GM12878 (cell line): ENCODE measurements around the gene LRRC7. TPM values are rescaled to one million over a fixed set of nuclear protein-coding genes. Genes with fewer than 3 reads are reported as not detected.

Experiments
- ATAC-seq: fragments of 200-7000 bp; cut with Tn5 transposase; 3 replicates; pipeline ENCODE4 v1.9.1; 2020; ENCODE audit warnings: mild to moderate bottlenecking, moderate library complexity
- BruUV-seq: library from RNA; stranded (reverse); fragments of 400-500 nt; replicated peaks from 2 replicates; lab custom pipeline; 2021; lab: Mats Ljungman, UMichigan
- CTCF ChIA-PET: fragments of 300-600 bp; sonication (Branson Sonifier 250); formaldehyde crosslinking; extraction: SDS; loops from one replicate; lab custom pipeline; 2021; ENCODE audit warnings: inconsistent platforms; lab: Yijun Ruan, JAX
- POLR2A ChIA-PET: fragments of 350-600 bp; formaldehyde crosslinking; extraction: SDS; loops from one replicate; lab custom pipeline; 2021; ENCODE audit warnings: inconsistent platforms; lab: Charles Lee
- RAD21 ChIA-PET: fragments of 300-600 bp; sonication (Branson Sonifier 250); formaldehyde crosslinking; loops from one replicate; lab custom pipeline; 2023; ENCODE audit warnings: antibody characterized with exemption; ENCODE audit not compliant: unreplicated experiment; lab: Charles Lee
- SMC1A ChIA-PET: fragments of 300-600 bp; sonication (Branson Sonifier 250); formaldehyde crosslinking; loops from one replicate; lab custom pipeline; 2023; ENCODE audit not compliant: unreplicated experiment, uncharacterized antibody; lab: Charles Lee
- DNase-seq: peaks from one replicate; pipeline ENCODE4 v3.0.0-alpha.2; 2011; ENCODE audit warnings: low read depth, low spot score
- FAIRE-seq: peaks from 3 replicates; lab custom pipeline; 2011; peaks lifted over from hg19 to GRCh38; lab: Jason Lieb, UNC
- H2AFZ ChIP-seq: 2 replicates; pipeline ENCODE4 v1.6.0; 2011; ENCODE audit warnings: low read depth, low read length, control low read depth; ENCODE audit not compliant: control insufficient read depth
- H3K27ac ChIP-seq: 2 replicates; pipeline ENCODE4 v1.5.1; 2011; ENCODE audit warnings: control low read depth; ENCODE audit not compliant: control insufficient read depth, insufficient read depth
- H3K27me3 ChIP-seq, 2 experiments: replicated peaks in 1 of 2; 2 replicates each; pipeline versions ENCODE4 v1.6.0 to v1.6.1; 2011; ENCODE audit warnings: low read length in 1 of 2; ENCODE audit not compliant: control insufficient read depth in 2 of 2, insufficient read depth in 2 of 2
- H3K36me3 ChIP-seq, 2 experiments: 2 replicates each; pipeline ENCODE4 v1.5.1; 2011; ENCODE audit warnings: low read length in 1 of 2; ENCODE audit not compliant: control insufficient read depth in 2 of 2, insufficient read depth in 2 of 2
- H3K4me1 ChIP-seq: 2 replicates; pipeline ENCODE4 v1.6.1; 2011; ENCODE audit warnings: mild to moderate bottlenecking, low read length, moderate library complexity, mixed read lengths; ENCODE audit not compliant: control insufficient read depth, insufficient read depth
- H3K4me2 ChIP-seq: 2 replicates; pipeline ENCODE4 v1.6.0; 2011; ENCODE audit warnings: control low read depth; ENCODE audit not compliant: control insufficient read depth, insufficient read depth
- H3K4me3 ChIP-seq: fragments of 200-600 bp; sonication (generic); 2 replicates; pipeline ENCODE4 v1.5.1; 2016
- H3K79me2 ChIP-seq: 2 replicates; pipeline ENCODE4 v1.6.0; 2011; ENCODE audit warnings: low read length; ENCODE audit not compliant: control insufficient read depth, insufficient read depth
- H3K9ac ChIP-seq: 2 replicates; pipeline ENCODE4 v1.8.0; 2011; ENCODE audit warnings: low read length, control low read depth, mixed read lengths; ENCODE audit not compliant: control insufficient read depth, insufficient read depth
- H3K9me3 ChIP-seq: replicated peaks from 3 replicates; pipeline ENCODE4 v1.5.1; 2011; ENCODE audit warnings: mild to moderate bottlenecking, low read length; ENCODE audit not compliant: control insufficient read depth, insufficient read depth
- H4K20me1 ChIP-seq: 2 replicates; pipeline ENCODE4 v1.6.0; 2011; ENCODE audit not compliant: control insufficient read depth, insufficient read depth
- DPF2 ChIP-seq: fragments of 450-650 bp; IDR thresholded peaks from 2 replicates; pipeline ENCODE4 v1.6.1; 2017; ENCODE audit warnings: mild to moderate bottlenecking
- ESRRA ChIP-seq: IDR thresholded peaks from 2 replicates; pipeline ENCODE4 v1.6.1; 2012; ENCODE audit warnings: mild to moderate bottlenecking, low read length, improper control_type of control experiment
- FOXM1 ChIP-seq: IDR thresholded peaks from 2 replicates; pipeline ENCODE4 v1.6.1; 2012; ENCODE audit warnings: low read depth, mild to moderate bottlenecking, inconsistent platforms, low read length, moderate library complexity
- HDAC6 ChIP-seq: fragments of 200-600 bp; sonication (generic); IDR thresholded peaks from one replicate; pipeline ENCODE4 v1.8.0; 2017; ENCODE audit warnings: antibody characterized with exemption; ENCODE audit not compliant: unreplicated experiment
- IKZF2 ChIP-seq, 2 experiments: fragments of 450-650 bp; IDR thresholded peaks; 2 replicates each; pipeline ENCODE4 v1.6.1; 2017; ENCODE audit warnings: mild to moderate bottlenecking in 2 of 2, moderate library complexity in 2 of 2
- NFYA ChIP-seq: IDR thresholded peaks from 2 replicates; pipeline ENCODE4 v1.6.1; 2011; ENCODE audit warnings: low read depth, mild to moderate bottlenecking, low read length, improper control_type of control experiment, borderline replicate concordance
- NRF1 ChIP-seq: conservative IDR thresholded peaks from 2 replicates; pipeline ENCODE4 v1.6.1; 2011; ENCODE audit warnings: mild to moderate bottlenecking, low read depth, low read length, improper control_type of control experiment
- PAX8 ChIP-seq: fragments of 450-650 bp; IDR thresholded peaks from 2 replicates; pipeline ENCODE4 v1.6.1; 2017; ENCODE audit warnings: mild to moderate bottlenecking, moderate library complexity
- POU2F2 ChIP-seq: IDR thresholded peaks from 3 replicates; pipeline ENCODE4 v1.6.1; 2011; ENCODE audit warnings: low read depth, mild to moderate bottlenecking, low read length, borderline replicate concordance
- RB1 ChIP-seq: fragments of 450-650 bp; formaldehyde crosslinking; IDR thresholded peaks from 2 replicates; pipeline ENCODE4 v1.6.1; 2017; ENCODE audit warnings: mild to moderate bottlenecking, borderline replicate concordance
- WGBS: methylation state at CpG from one replicate; pipeline ENCODE4 v1.1.6; 2016; ENCODE audit warnings: low lambda C conversion rate; ENCODE audit not compliant: insufficient replicate concordance, insufficient coverage; ENCODE audit errors: missing lambda C conversion rate; 5-methylcytosine and 5-hydroxymethylcytosine counted together
- in situ Hi-C: fragments of 300-500 bp; cut with MboI; formaldehyde crosslinking; loops from 9 replicates; pipeline ENCODE4 v1.14.3; 2018; ENCODE audit warnings: mixed read lengths
- intact Hi-C: fragments of 100-400 bp; cut with micrococcal nuclease; formaldehyde crosslinking; loops from one replicate; pipeline ENCODE4 v1.14.2; 2022; ENCODE audit not compliant: unreplicated experiment
- polyA plus RNA-seq, 11 experiments: library from polyadenylated mRNA; depleted of rRNA in 4 of 11; unstranded in 6 of 11; stranded (reverse) in 5 of 11; fragments of >200 nt; fragmentation: Nextera tagmentation in 4 of 11; fragmentation: Illumina TruSeq in 1 of 11; extraction: Ambion mirVana in 4 of 11; extraction: Trizol in 1 of 11; gene quantifications; 1 replicate in 1 of 11; 2 replicates in 10 of 11; pipeline versions ENCODE4 v1.2.1 to v1.2.3, GENCODE V29; 2011 to 2016; ENCODE audit warnings: inconsistent platforms in 2 of 11, missing spikeins in 2 of 11, low read depth in 1 of 11
- total RNA-seq, 4 experiments: library from RNA; depleted of rRNA in 3 of 4; stranded (reverse); fragments of >200 nt in 3 of 4; fragmentation: Illumina TruSeq in 1 of 4; extraction: Trizol in 1 of 4; gene quantifications; 2 replicates each; pipeline versions ENCODE4 v1.2.1 to v1.2.3, GENCODE V29; 2013 to 2021
- TF ChIP-seq, protein P1 (sequence below): fragments of 450-650 bp; IDR thresholded peaks from 2 replicates; pipeline ENCODE4 v1.6.1; 2017; ENCODE audit warnings: mild to moderate bottlenecking, low read depth, inconsistent platforms; ENCODE audit not compliant: poor library complexity, severe bottlenecking
- TF ChIP-seq, protein P2 (sequence below): IDR thresholded peaks from 2 replicates; pipeline ENCODE4 v1.6.1; 2011; ENCODE audit warnings: borderline replicate concordance, low read depth, mild to moderate bottlenecking, moderate library complexity, low read length; ENCODE audit not compliant: insufficient read depth, poor library complexity, severe bottlenecking
- TF ChIP-seq, protein P3 (sequence below): fragments of 450-650 bp; IDR thresholded peaks from 2 replicates; pipeline ENCODE4 v1.6.1; 2014; ENCODE audit warnings: mild to moderate bottlenecking
- TF ChIP-seq, protein P4 (sequence below): IDR thresholded peaks from 2 replicates; pipeline ENCODE4 v1.6.1; 2012; ENCODE audit warnings: low read depth, low read length, improper control_type of control experiment

Gene LRRC7
- total and polyA plus RNA-seq, 10 of the 15 experiments (the other 5 are each of a cell fraction or from before 2014, with no cell fraction given), result 0.05 to 1.4 (median 0.24) TPM; not detected in 5

DNA sequence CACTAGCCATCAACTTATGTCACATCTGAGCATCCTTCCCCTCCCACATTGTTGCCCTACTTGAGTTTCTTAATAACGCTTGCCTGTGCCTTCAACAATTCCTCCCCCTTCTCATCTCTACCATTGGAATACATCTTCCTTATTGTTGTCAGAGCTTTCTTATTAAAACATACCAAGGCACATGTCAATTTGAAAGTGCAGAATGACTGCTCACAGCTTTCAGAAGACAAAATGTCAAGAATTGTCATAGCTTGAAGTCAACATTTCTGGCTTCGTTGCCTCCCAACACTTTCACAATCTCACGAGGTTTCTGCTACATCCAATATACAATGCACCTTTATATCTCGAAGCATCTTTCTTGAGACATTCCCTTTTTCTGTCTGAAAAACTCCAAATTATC lies 279.9 kb downstream of the LRRC7 start:
- WGBS, result 9% methylated on average over 4 of the region's 4 CpGs
- ChIA-PET SMC1A (interaction anchor here (0.8 kb wide), 1 partner anchor 215 kb away, joined by 3 read pairs; no protein-coding TSS in a partner anchor), RAD21 (no interaction called here), POLR2A (no interaction called here), CTCF (no interaction called here)
- H4K20me1 ChIP-seq, result no peaks in the 10 kb centered on the region
- H2AFZ ChIP-seq, result no peak overlapping the region
- no peaks in the 10 kb centered on the region for H3K36me3 ChIP-seq
- TF ChIP-seq ESRRA (no peak), DPF2 (no peak), POU2F2 (no peak)
- TF ChIP-seq, protein P1, sequence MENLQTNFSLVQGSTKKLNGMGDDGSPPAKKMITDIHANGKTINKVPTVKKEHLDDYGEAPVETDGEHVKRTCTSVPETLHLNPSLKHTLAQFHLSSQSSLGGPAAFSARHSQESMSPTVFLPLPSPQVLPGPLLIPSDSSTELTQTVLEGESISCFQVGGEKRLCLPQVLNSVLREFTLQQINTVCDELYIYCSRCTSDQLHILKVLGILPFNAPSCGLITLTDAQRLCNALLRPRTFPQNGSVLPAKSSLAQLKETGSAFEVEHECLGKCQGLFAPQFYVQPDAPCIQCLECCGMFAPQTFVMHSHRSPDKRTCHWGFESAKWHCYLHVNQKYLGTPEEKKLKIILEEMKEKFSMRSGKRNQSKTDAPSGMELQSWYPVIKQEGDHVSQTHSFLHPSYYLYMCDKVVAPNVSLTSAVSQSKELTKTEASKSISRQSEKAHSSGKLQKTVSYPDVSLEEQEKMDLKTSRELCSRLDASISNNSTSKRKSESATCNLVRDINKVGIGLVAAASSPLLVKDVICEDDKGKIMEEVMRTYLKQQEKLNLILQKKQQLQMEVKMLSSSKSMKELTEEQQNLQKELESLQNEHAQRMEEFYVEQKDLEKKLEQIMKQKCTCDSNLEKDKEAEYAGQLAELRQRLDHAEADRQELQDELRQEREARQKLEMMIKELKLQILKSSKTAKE, result no peak
- FAIRE-seq (no peak), ATAC-seq (no peak), DNase-seq (no peak)
- no peaks in the 10 kb centered on the region for H3K27me3 ChIP-seq
- H3K4me3 ChIP-seq, result no peak overlapping the region
- BruUV-seq, result no TSS peak
- H3K27ac ChIP-seq, result no peak overlapping the region
- in situ Hi-C loops, result no loop called here
- H3K4me1 ChIP-seq, result no peaks in the 10 kb centered on the region
- H3K79me2 ChIP-seq, result no peaks in the 10 kb centered on the region
- intact Hi-C loops, result no loop called here
- no peaks in the 10 kb centered on the region for H3K9me3 ChIP-seq
- H3K9ac ChIP-seq, result no peak overlapping the region
- no peak overlapping the region for H3K4me2 ChIP-seq

DNA sequence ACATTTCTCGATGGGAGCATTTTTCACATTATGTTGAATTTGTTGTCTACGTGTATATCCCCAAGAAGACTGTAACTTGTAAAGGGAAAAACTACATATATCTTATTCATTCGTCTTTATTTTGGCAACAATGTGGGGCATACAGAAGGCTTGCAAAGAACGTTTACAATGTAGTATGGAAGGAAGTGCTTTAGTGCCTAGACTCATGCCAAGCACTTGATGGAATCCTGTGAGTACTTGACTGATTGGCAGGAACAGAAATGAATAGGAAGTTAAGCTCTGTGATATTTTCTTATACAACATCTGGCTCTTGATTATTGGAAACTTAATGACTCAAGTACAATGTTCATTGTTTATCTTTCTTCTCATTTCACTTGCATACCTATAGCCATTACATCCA lies 284.4 kb downstream of the LRRC7 start:
- H3K9me3 ChIP-seq, result no peaks in the 10 kb centered on the region
- H3K27me3 ChIP-seq, result no peaks in the 10 kb centered on the region
- FAIRE-seq, result no peak
- H3K27ac ChIP-seq, result no peak overlapping the region
- no peak overlapping the region for H3K4me3 ChIP-seq
- SMC1A ChIA-PET, result no interaction called here
- intact Hi-C loops (no loop called here), in situ Hi-C loops (no loop called here)
- H4K20me1 ChIP-seq, result no peaks in the 10 kb centered on the region
- no peaks in the 10 kb centered on the region for H3K36me3 ChIP-seq
- TF ChIP-seq HDAC6, result no peak
- TF ChIP-seq, protein P2, sequence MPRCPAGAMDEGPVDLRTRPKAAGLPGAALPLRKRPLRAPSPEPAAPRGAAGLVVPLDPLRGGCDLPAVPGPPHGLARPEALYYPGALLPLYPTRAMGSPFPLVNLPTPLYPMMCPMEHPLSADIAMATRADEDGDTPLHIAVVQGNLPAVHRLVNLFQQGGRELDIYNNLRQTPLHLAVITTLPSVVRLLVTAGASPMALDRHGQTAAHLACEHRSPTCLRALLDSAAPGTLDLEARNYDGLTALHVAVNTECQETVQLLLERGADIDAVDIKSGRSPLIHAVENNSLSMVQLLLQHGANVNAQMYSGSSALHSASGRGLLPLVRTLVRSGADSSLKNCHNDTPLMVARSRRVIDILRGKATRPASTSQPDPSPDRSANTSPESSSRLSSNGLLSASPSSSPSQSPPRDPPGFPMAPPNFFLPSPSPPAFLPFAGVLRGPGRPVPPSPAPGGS, result no peak
- TF ChIP-seq NFYA, result no peak
- no peak for TF ChIP-seq NRF1
- TF ChIP-seq IKZF2 (IDR thresholded peaks at IDR 0.05), result no peak
- no peak for TF ChIP-seq FOXM1
- TF ChIP-seq PAX8, result no peak
- TF ChIP-seq, protein P3, sequence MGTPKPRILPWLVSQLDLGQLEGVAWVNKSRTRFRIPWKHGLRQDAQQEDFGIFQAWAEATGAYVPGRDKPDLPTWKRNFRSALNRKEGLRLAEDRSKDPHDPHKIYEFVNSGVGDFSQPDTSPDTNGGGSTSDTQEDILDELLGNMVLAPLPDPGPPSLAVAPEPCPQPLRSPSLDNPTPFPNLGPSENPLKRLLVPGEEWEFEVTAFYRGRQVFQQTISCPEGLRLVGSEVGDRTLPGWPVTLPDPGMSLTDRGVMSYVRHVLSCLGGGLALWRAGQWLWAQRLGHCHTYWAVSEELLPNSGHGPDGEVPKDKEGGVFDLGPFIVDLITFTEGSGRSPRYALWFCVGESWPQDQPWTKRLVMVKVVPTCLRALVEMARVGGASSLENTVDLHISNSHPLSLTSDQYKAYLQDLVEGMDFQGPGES, result no peak
- TF ChIP-seq, protein P4, sequence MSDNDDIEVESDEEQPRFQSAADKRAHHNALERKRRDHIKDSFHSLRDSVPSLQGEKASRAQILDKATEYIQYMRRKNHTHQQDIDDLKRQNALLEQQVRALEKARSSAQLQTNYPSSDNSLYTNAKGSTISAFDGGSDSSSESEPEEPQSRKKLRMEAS, result no peak
- TF ChIP-seq RB1, result no peak
- no peaks in the 10 kb centered on the region for H3K4me1 ChIP-seq
- H3K4me2 ChIP-seq, result no peak overlapping the region
- WGBS, result 30% methylated on average over 4 of the region's 4 CpGs
- no peak overlapping the region for H2AFZ ChIP-seq
- H3K9ac ChIP-seq, result no peak overlapping the region
- ATAC-seq, result no peak
- POLR2A ChIA-PET, result no interaction called here
- BruUV-seq, result no TSS peak
- RAD21 ChIA-PET, result no interaction called here
- no peaks in the 10 kb centered on the region for H3K79me2 ChIP-seq
- CTCF ChIA-PET, result no interaction called here
- DNase-seq, result no peak
